SK-N-SH treated with all-trans-retinoic acid at 6 μM for 48 hours (cell line): Measurements from ENCODE around the gene C22orf15.

Experiments
- ARNTL ChIP-seq: fragments of 450-650 bp; formaldehyde crosslinking; IDR thresholded peaks from 2 replicates; pipeline ENCODE4 v1.5.0; 2020; ENCODE audit warnings: low read depth, mild to moderate bottlenecking, moderate library complexity, borderline replicate concordance
- CSDC2 ChIP-seq: fragments of 250-450 bp; sonication (Bioruptor Pico); IDR thresholded peaks from 2 replicates; pipeline ENCODE4 v1.5.0; 2020; ENCODE audit warnings: mild to moderate bottlenecking, moderate library complexity
- PPARA ChIP-seq: fragments of 250-450 bp; sonication (Bioruptor Pico); IDR thresholded peaks from 2 replicates; pipeline ENCODE4 v1.5.0; 2020; ENCODE audit warnings: mild to moderate bottlenecking, borderline replicate concordance
- SNAI2 ChIP-seq: fragments of 250-450 bp; sonication (Bioruptor Pico); IDR thresholded peaks from 2 replicates; pipeline ENCODE4 v1.5.0; 2020; ENCODE audit warnings: mild to moderate bottlenecking, moderate library complexity
- ZC3H10 ChIP-seq: fragments of 250-450 bp; sonication (Bioruptor Pico); IDR thresholded peaks from 2 replicates; pipeline ENCODE4 v1.5.1; 2021; ENCODE audit warnings: mild to moderate bottlenecking, moderate library complexity
- ZFP30 ChIP-seq: fragments of 450-650 bp; formaldehyde crosslinking; IDR thresholded peaks from 2 replicates; pipeline ENCODE4 v1.5.0; 2022; ENCODE audit warnings: mild to moderate bottlenecking, moderate library complexity
- TF ChIP-seq, protein P1 (sequence below): fragments of 250-450 bp; sonication (Bioruptor Pico); IDR thresholded peaks from 2 replicates; pipeline ENCODE4 v1.8.0; 2020; ENCODE audit warnings: mild to moderate bottlenecking, moderate library complexity, borderline replicate concordance

DNA sequence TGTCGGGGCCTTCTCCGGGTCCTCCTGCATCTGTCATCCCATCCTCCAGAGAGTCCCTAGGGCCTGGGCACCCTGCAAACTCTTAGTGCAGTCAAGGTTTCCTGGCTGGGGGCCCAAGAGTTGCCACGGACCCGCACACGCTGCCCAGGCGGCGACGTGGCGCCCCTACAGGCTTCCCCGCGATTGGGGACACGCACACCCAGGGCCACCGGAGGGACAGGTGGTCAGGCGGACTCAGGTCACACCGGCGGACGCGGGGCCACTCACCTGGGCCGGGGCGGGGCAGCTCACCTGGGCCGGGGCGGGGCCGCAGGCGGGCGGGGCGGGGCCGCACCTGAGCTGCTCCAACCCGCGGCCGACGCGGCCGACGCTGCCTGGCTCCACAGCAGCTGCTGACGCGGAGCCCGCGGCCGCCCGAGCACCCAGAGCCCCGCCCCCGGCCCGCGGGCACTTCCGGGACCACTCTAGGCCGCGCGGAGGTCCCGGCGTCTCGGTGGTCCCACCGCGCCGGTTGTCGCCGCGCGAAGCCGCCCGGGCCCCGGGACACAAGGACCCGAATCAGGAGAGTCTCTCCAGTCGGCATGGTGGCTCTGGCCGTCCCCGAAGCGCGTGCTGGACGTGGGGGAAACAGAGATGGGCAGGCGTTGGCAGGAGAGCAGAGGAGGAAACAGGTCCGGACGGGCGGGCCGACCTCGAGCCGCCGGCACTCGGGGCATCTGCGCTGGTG, 11.9 kb upstream of the C22orf15 start, which contains the start of gene ZNF70:
- TF ChIP-seq CSDC2 (CRISPR knock-in tag) (no peak), SNAI2 (CRISPR knock-in tag) (no peak), PPARA (CRISPR knock-in tag) (no peak), ZC3H10 (CRISPR knock-in tag) (no peak), ARNTL (CRISPR knock-in tag) (no peak), ZFP30 (CRISPR knock-in tag) (no peak)
- TF ChIP-seq, protein P1, sequence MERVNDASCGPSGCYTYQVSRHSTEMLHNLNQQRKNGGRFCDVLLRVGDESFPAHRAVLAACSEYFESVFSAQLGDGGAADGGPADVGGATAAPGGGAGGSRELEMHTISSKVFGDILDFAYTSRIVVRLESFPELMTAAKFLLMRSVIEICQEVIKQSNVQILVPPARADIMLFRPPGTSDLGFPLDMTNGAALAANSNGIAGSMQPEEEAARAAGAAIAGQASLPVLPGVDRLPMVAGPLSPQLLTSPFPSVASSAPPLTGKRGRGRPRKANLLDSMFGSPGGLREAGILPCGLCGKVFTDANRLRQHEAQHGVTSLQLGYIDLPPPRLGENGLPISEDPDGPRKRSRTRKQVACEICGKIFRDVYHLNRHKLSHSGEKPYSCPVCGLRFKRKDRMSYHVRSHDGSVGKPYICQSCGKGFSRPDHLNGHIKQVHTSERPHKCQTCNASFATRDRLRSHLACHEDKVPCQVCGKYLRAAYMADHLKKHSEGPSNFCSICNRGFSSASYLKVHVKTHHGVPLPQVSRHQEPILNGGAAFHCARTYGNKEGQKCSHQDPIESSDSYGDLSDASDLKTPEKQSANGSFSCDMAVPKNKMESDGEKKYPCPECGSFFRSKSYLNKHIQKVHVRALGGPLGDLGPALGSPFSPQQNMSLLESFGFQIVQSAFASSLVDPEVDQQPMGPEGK (CRISPR knock-in tag) = no peak
